H1 (cell line): ENCODE results near the gene TTLL5. TPM values are rescaled to one million over a fixed set of nuclear protein-coding genes. Genes with fewer than 3 reads are reported as not detected.

Source experiments
- CTCF ChIA-PET: fragments of 300-600 bp; sonication (Branson Sonifier 250); formaldehyde crosslinking; loops from one replicate; lab custom pipeline; 2021; ENCODE audit not compliant: partially characterized antibody; lab: Charles Lee
- POLR2A ChIA-PET: fragments of 300-600 bp; sonication (Branson Sonifier 250); formaldehyde crosslinking; loops from one replicate; lab custom pipeline; 2021; ENCODE audit warnings: inconsistent platforms; ENCODE audit not compliant: partially characterized antibody; lab: Charles Lee
- DNase-seq, 2 experiments: peaks; one replicate each; pipeline versions ENCODE4 v3.0.0 to v3.0.0-alpha.2; 2010 to 2022; ENCODE audit warnings: low spot score in 2 of 2, low read depth in 1 of 2, mixed read lengths in 1 of 2
- FAIRE-seq: peaks from 2 replicates; lab custom pipeline; 2011; peaks lifted over from hg19 to GRCh38; lab: Jason Lieb, UNC
- H2AFZ ChIP-seq: 2 replicates; pipeline ENCODE4 v1.8.1; 2012; ENCODE audit warnings: low read length, inconsistent platforms
- H2AK5ac ChIP-seq: 2 replicates; pipeline ENCODE4 v1.6.1; 2013; ENCODE audit warnings: low read depth, low read length
- H2BK120ac ChIP-seq: replicated peaks from 2 replicates; pipeline ENCODE3; 2013; ENCODE audit warnings: low read depth, low read length, inconsistent platforms
- H2BK12ac ChIP-seq: 2 replicates; pipeline ENCODE4 v1.6.1; 2013; ENCODE audit warnings: low read depth, low read length
- H2BK15ac ChIP-seq: 2 replicates; pipeline ENCODE4 v1.6.1; 2013; ENCODE audit warnings: low read length
- H2BK20ac ChIP-seq: 2 replicates; pipeline ENCODE4 v1.6.1; 2013; ENCODE audit warnings: low read length
- H2BK5ac ChIP-seq: 2 replicates; pipeline ENCODE4 v1.6.1; 2013; ENCODE audit warnings: low read depth, low read length
- H3K14ac ChIP-seq: 2 replicates; pipeline ENCODE4 v1.6.1; 2013; ENCODE audit warnings: inconsistent platforms; ENCODE audit not compliant: insufficient read length
- H3K18ac ChIP-seq: 2 replicates; pipeline ENCODE4 v1.6.1; 2013; ENCODE audit warnings: low read length; ENCODE audit errors: extremely low read depth
- H3K23ac ChIP-seq: 2 replicates; pipeline ENCODE4 v1.6.1; 2013; ENCODE audit warnings: inconsistent platforms; ENCODE audit not compliant: insufficient read length
- H3K23me2 ChIP-seq: 2 replicates; pipeline ENCODE4 v1.6.1; 2013; ENCODE audit warnings: low read depth, low read length
- H3K27ac ChIP-seq: 2 replicates; pipeline ENCODE4 v1.6.1; 2011; ENCODE audit warnings: low read depth, low read length, inconsistent platforms
- H3K27me3 ChIP-seq, 4 experiments: replicated peaks in 1 of 4; 1 replicate in 1 of 4; 2 replicates in 3 of 4; pipeline versions ENCODE4 v1.6.1 to v1.8.1; 2011 to 2013; ENCODE audit warnings: low read length in 3 of 4, mild to moderate bottlenecking in 3 of 4, inconsistent platforms in 2 of 4, mixed read lengths in 2 of 4, moderate library complexity in 1 of 4; ENCODE audit not compliant: control insufficient read depth in 3 of 4, insufficient read depth in 3 of 4; ENCODE audit errors: extremely low read depth in 1 of 4
- H3K36me3 ChIP-seq, 4 experiments: 2 replicates each; pipeline versions ENCODE4 v1.6.1 to v1.8.1; 2011 to 2013; ENCODE audit warnings: mild to moderate bottlenecking in 4 of 4, low read length in 3 of 4, moderate library complexity in 2 of 4, control low read depth in 1 of 4, inconsistent platforms in 1 of 4; ENCODE audit not compliant: insufficient read depth in 4 of 4, control insufficient read depth in 2 of 4
- H3K4ac ChIP-seq: replicated peaks from 2 replicates; pipeline ENCODE3; 2013; ENCODE audit warnings: low read length, low read depth, mixed read lengths, inconsistent platforms; ENCODE audit not compliant: insufficient read length
- H3K4me1 ChIP-seq, 4 experiments: replicated peaks in 1 of 4; 1 replicate in 1 of 4; 2 replicates in 3 of 4; pipeline versions ENCODE4 v1.6.1 to v1.8.1; 2011 to 2013; ENCODE audit warnings: low read length in 3 of 4, inconsistent platforms in 2 of 4, mixed read lengths in 1 of 4; ENCODE audit not compliant: insufficient read depth in 4 of 4, control insufficient read depth in 3 of 4
- H3K4me2 ChIP-seq, 2 experiments: 2 replicates each; pipeline versions ENCODE4 v1.6.1 to v1.8.1; 2011 to 2013; ENCODE audit warnings: low read depth in 2 of 2, low read length in 2 of 2, control low read depth in 1 of 2, inconsistent platforms in 1 of 2, mild to moderate bottlenecking in 1 of 2; ENCODE audit not compliant: insufficient read depth in 1 of 2
- H3K4me3 ChIP-seq, 4 experiments: fragments of 200-600, 300-600 bp in 1 of 4; sonication (generic), shearing (Covaris generic), sonication (Bioruptor Twin) in 1 of 4; 2 replicates each; pipeline versions ENCODE4 v1.5.1 to v1.8.1; 2011 to 2016; ENCODE audit warnings: low read length in 4 of 4, low read depth in 3 of 4, control low read depth in 2 of 4, inconsistent platforms in 2 of 4, mild to moderate bottlenecking in 2 of 4, mixed read lengths in 1 of 4, moderate library complexity in 1 of 4; ENCODE audit not compliant: insufficient read depth in 2 of 4; ENCODE audit errors: extremely low read depth in 1 of 4
- H3K56ac ChIP-seq: replicated peaks from 2 replicates; pipeline ENCODE3; 2013; ENCODE audit warnings: low read depth, mild to moderate bottlenecking, mixed read lengths, low read length, inconsistent platforms; ENCODE audit not compliant: insufficient read length
- H3K79me1 ChIP-seq: 2 replicates; pipeline ENCODE4 v1.6.1; 2013; ENCODE audit warnings: low read depth, low read length, control low read depth
- H3K79me2 ChIP-seq, 2 experiments: 2 replicates each; pipeline versions ENCODE4 v1.6.1 to v1.8.1; 2012 to 2013; ENCODE audit warnings: low read length in 2 of 2, mild to moderate bottlenecking in 2 of 2, inconsistent platforms in 1 of 2; ENCODE audit not compliant: insufficient read depth in 2 of 2, control insufficient read depth in 1 of 2
- H3K9ac ChIP-seq, 4 experiments: replicated peaks in 1 of 4; 1 replicate in 1 of 4; 2 replicates in 3 of 4; pipeline versions ENCODE4 v1.6.1 to v1.8.1; 2011 to 2013; ENCODE audit warnings: low read depth in 3 of 4, low read length in 3 of 4, control low read depth in 2 of 4, mild to moderate bottlenecking in 2 of 4, moderate library complexity in 2 of 4, inconsistent platforms in 1 of 4; ENCODE audit errors: extremely low read depth in 1 of 4
- H3K9me3 ChIP-seq, 2 experiments: 2 replicates each; pipeline versions ENCODE4 v1.6.1 to v1.8.1; 2012 to 2013; ENCODE audit warnings: mild to moderate bottlenecking in 2 of 2, moderate library complexity in 2 of 2, control low read depth in 1 of 2, inconsistent platforms in 1 of 2, low read depth in 1 of 2, low read length in 1 of 2, mixed read lengths in 1 of 2; ENCODE audit not compliant: insufficient read depth in 2 of 2
- H4K20me1 ChIP-seq, 2 experiments: replicated peaks in 1 of 2; 2 replicates each; pipeline versions ENCODE3 to v1.8.1; 2011 to 2013; ENCODE audit warnings: inconsistent platforms in 2 of 2, low read length in 2 of 2, mild to moderate bottlenecking in 1 of 2; ENCODE audit not compliant: insufficient read depth in 2 of 2, control insufficient read depth in 1 of 2
- H4K5ac ChIP-seq: 2 replicates; pipeline ENCODE4 v1.6.1; 2013; ENCODE audit warnings: low read length, low read depth, mixed read lengths, inconsistent platforms; ENCODE audit not compliant: insufficient read length
- H4K8ac ChIP-seq: 2 replicates; pipeline ENCODE4 v1.8.0; 2013; ENCODE audit warnings: mild to moderate bottlenecking, moderate library complexity, low read length, inconsistent platforms; ENCODE audit not compliant: insufficient read depth; ENCODE audit errors: extremely low read depth
- H4K91ac ChIP-seq: replicated peaks from 2 replicates; pipeline ENCODE3; 2013; ENCODE audit warnings: low read length, mixed read lengths, inconsistent platforms; ENCODE audit not compliant: insufficient read length
- POU5F1 ChIP-seq: IDR thresholded peaks from 2 replicates; pipeline ENCODE4 v1.6.1; 2011; ENCODE audit warnings: low read depth, mild to moderate bottlenecking, low read length, moderate library complexity
- TBP ChIP-seq: IDR thresholded peaks from 2 replicates; pipeline ENCODE4 v1.6.1; 2011; ENCODE audit warnings: low read depth, low read length, improper control_type of control experiment
- TCF12 ChIP-seq: IDR thresholded peaks from 2 replicates; pipeline ENCODE4 v1.6.1; 2011; ENCODE audit warnings: low read depth, mild to moderate bottlenecking, low read length
- WGBS, 2 experiments: shearing (Covaris generic) in 1 of 2; methylation state at CpG; one replicate each; pipeline versions ENCODE4 v1.1.6 to v1.1.7; 2013 to 2015; ENCODE audit warnings: low lambda C conversion rate in 2 of 2, mixed read lengths in 2 of 2, inconsistent platforms in 1 of 2, low coverage in 1 of 2, missing lambda C conversion rate in 1 of 2; ENCODE audit not compliant: insufficient replicate concordance in 2 of 2, insufficient coverage in 1 of 2, insufficient read length in 1 of 2; ENCODE audit errors: extremely low coverage in 1 of 2, missing lambda C conversion rate in 1 of 2; 5-methylcytosine and 5-hydroxymethylcytosine counted together
- polyA plus RNA-seq, 7 experiments: library from polyadenylated mRNA; depleted of rRNA in 3 of 7; stranded (reverse) in 5 of 7; unstranded in 2 of 7; fragments of >200 nt in 5 of 7; fragments of 200-250 nt in 2 of 7; gene quantifications; 1 replicate in 5 of 7; 2 replicates in 1 of 7; 4 replicates in 1 of 7; pipeline versions ENCODE4 v1.2.1 to v1.2.3, GENCODE V29; 2011 to 2013; ENCODE audit warnings: missing spikeins in 2 of 7, mixed read lengths in 2 of 7
- total RNA-seq: library from RNA; stranded (reverse); fragmentation: NEBNext Ultra II Directional; extraction: Animal tissue kit (Norgen Biotek cat#: 25700); gene quantifications from 2 replicates; pipeline ENCODE4 v1.2.1, GENCODE V29; 2021

TTLL5 gene
- total and polyA plus RNA-seq, 2 of the 8 experiments (the other 6 are each of a cell fraction or from before 2014, with no cell fraction given) = 16.1 to 45.9 TPM

DNA sequence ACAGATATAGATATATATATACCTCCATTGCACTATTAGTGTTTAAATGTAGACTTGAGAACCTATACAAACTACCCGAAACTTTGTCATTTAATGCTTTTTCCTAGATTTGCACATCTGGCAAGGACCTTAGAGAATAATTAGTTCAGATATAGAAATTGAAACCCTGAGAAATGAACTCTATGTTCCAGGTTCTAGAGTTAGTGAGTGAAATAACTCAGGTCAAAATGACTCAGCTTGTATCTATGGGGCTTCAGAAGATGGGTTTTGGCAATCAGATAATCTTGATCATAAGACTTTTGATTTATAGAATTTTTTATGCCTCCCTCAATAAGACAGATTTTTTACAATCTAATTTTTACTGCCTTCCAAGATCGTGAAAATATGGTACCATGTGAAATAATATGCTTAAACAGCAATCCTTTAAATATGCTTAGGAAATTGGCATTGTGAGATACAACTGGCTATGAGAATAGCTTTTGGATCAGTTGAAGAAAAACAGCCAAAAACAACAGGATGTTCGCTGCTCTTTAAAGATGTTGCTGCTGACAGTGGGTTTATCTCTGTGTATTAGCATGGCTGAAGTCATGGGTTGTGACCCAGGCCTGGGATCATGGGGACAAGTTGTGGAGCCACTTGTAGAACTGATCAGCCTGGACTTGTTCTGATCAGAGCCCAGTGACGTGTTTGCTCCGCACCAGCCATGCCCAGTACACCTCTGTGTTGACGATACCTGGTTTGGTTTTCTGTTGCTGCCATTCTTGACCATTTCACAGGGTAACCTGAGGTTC, 63.6 kb downstream of the TTLL5 start:
- Histone ChIP-seq H4K91ac (no peak overlapping the region), H3K27ac (no peak overlapping the region), H2BK120ac (no peak overlapping the region), H3K9ac (no peak overlapping the region; a peak in 1 of 7 replicates), H3K36me3 (peaks cover 0 to 32% (median 20%) of the 10 kb centered on the region in 4 experiments), H3K79me2 (no peaks in the 10 kb centered on the region), H3K4ac (no peak overlapping the region), H3K27me3 (no peaks in the 10 kb centered on the region), H3K14ac (no peak overlapping the region), H2BK12ac (no peak overlapping the region), H3K9me3 (peaks cover 5 to 7% of the 10 kb centered on the region in 2 experiments; a peak in 3 of 4 replicates), H4K5ac (no peak overlapping the region), H2AFZ (no peak overlapping the region), H4K8ac (no peak overlapping the region), H3K23ac (no peak overlapping the region), H3K23me2 (no peaks in the 10 kb centered on the region; the same call in 1 of the 2 replicates), H3K56ac (no peak overlapping the region), H3K18ac (no peak overlapping the region), H3K79me1 (no peaks in the 10 kb centered on the region), H4K20me1 (peaks cover 0 to 3% of the 10 kb centered on the region in 2 experiments), H3K4me2 (no peak overlapping the region), H2AK5ac (no peak overlapping the region), H3K4me1 (no peaks in the 10 kb centered on the region), H3K4me3 (no peak overlapping the region), H2BK20ac (no peak overlapping the region), H2BK15ac (no peak overlapping the region), H2BK5ac (no peak overlapping the region)
- no peak for TF ChIP-seq TCF12
- TF ChIP-seq TBP = no peak
- no peak for TF ChIP-seq POU5F1
- no peak for FAIRE-seq
- ChIA-PET CTCF (interaction anchor here (1.2 kb wide), 1 partner anchor 159 kb away, joined by 3 read pairs; no protein-coding TSS in a partner anchor), POLR2A (no interaction called here)
- WGBS, 2 experiments = 86% methylated on average over 6 of the region's 6 CpGs; no CpG with 5 or more reads in 1 of the 2 experiments
- DNase-seq = no peak
